IMR-90 (cell line): ENCODE data around the gene ATP11A. TPM values are rescaled to one million over a fixed set of nuclear protein-coding genes. Genes with fewer than 3 reads are reported as not detected.

ENCODE experiments used
- ATAC-seq: fragments of 200-7000 bp; cut with Tn5 transposase; 2 replicates; pipeline ENCODE4 v1.9.1; 2020; ENCODE audit warnings: low read depth, mild to moderate bottlenecking, moderate library complexity
- BruUV-seq: library from RNA; stranded (reverse); fragments of 400-500 nt; replicated peaks from 2 replicates; lab custom pipeline; 2021; lab: Mats Ljungman, UMichigan
- CTCF ChIA-PET: fragments of 300-600 bp; formaldehyde crosslinking; extraction: SDS; loops from one replicate; lab custom pipeline; 2021; ENCODE audit warnings: antibody characterized with exemption; lab: Yijun Ruan, JAX
- POLR2A ChIA-PET: fragments of 300-600 bp; sonication (Branson Sonifier 250); formaldehyde crosslinking; loops from one replicate; lab custom pipeline; 2022; ENCODE audit warnings: antibody characterized with exemption; ENCODE audit not compliant: unreplicated experiment; lab: Charles Lee
- DNase-seq: peaks from one replicate; pipeline ENCODE4 v3.0.0; 2013
- H2AFZ ChIP-seq: replicated peaks from 2 replicates; pipeline ENCODE3; 2013; ENCODE audit warnings: low read length, mild to moderate bottlenecking; ENCODE audit not compliant: poor library complexity
- H2AK5ac ChIP-seq: 2 replicates; pipeline ENCODE4 v1.6.1; 2013; ENCODE audit warnings: low read depth, low read length, inconsistent platforms
- H2AK9ac ChIP-seq: replicated peaks from 2 replicates; pipeline ENCODE3; 2013; ENCODE audit warnings: mild to moderate bottlenecking, low read depth, low read length, moderate library complexity; ENCODE audit not compliant: poor library complexity
- H2BK120ac ChIP-seq: 2 replicates; pipeline ENCODE4 v1.6.1; 2013; ENCODE audit warnings: low read depth, low read length, inconsistent platforms
- H2BK15ac ChIP-seq: 3 replicates; pipeline ENCODE4 v1.6.1; 2013; ENCODE audit warnings: low read depth, low read length, inconsistent platforms
- H2BK20ac ChIP-seq: 2 replicates; pipeline ENCODE4 v1.6.1; 2013; ENCODE audit warnings: low read depth, mild to moderate bottlenecking, inconsistent platforms, low read length, moderate library complexity
- H2BK5ac ChIP-seq: 2 replicates; pipeline ENCODE4 v1.6.1; 2013; ENCODE audit warnings: mild to moderate bottlenecking, low read depth, low read length, inconsistent platforms; ENCODE audit not compliant: poor library complexity, severe bottlenecking
- H3K14ac ChIP-seq: replicated peaks from 2 replicates; pipeline ENCODE4 v1.6.1; 2013; ENCODE audit warnings: low read depth, low read length, inconsistent platforms
- H3K18ac ChIP-seq: 2 replicates; pipeline ENCODE4 v1.6.1; 2013; ENCODE audit warnings: low read depth, low read length, control low read depth
- H3K23ac ChIP-seq: 2 replicates; pipeline ENCODE4 v1.6.1; 2013; ENCODE audit warnings: low read depth, low read length, inconsistent platforms
- H3K27ac ChIP-seq: 2 replicates; pipeline ENCODE4 v1.5.1; 2013; ENCODE audit warnings: mild to moderate bottlenecking, control low read depth, low read length; ENCODE audit not compliant: insufficient read depth
- H3K27me3 ChIP-seq: 2 replicates; pipeline ENCODE4 v1.6.1; 2013; ENCODE audit warnings: low read length; ENCODE audit not compliant: control insufficient read depth, insufficient read depth
- H3K36me3 ChIP-seq: 2 replicates; pipeline ENCODE4 v1.6.1; 2013; ENCODE audit warnings: low read length, mixed read lengths; ENCODE audit not compliant: control insufficient read depth, insufficient read depth
- H3K4ac ChIP-seq: 2 replicates; pipeline ENCODE4 v1.6.1; 2013; ENCODE audit warnings: low read depth, low read length, inconsistent platforms
- H3K4me1 ChIP-seq: 2 replicates; pipeline ENCODE4 v1.6.1; 2013; ENCODE audit warnings: low read length, mixed read lengths; ENCODE audit not compliant: control insufficient read depth, insufficient read depth
- H3K4me2 ChIP-seq: 2 replicates; pipeline ENCODE4 v1.6.1; 2013; ENCODE audit warnings: low read depth, mild to moderate bottlenecking, control low read depth, low read length, moderate library complexity
- H3K4me3 ChIP-seq: 2 replicates; pipeline ENCODE4 v1.5.1; 2013; ENCODE audit warnings: low read depth, mild to moderate bottlenecking, control low read depth, low read length, moderate library complexity; ENCODE audit not compliant: insufficient read depth
- H3K56ac ChIP-seq: 2 replicates; pipeline ENCODE4 v1.6.1; 2013; ENCODE audit warnings: low read length, inconsistent platforms; ENCODE audit not compliant: insufficient read depth; ENCODE audit errors: extremely low read depth
- H3K79me1 ChIP-seq, 2 experiments: 2 replicates each; pipeline ENCODE4 v1.6.1; 2013; ENCODE audit warnings: low read length in 2 of 2, inconsistent platforms in 1 of 2, low read depth in 1 of 2
- H3K9ac ChIP-seq: 2 replicates; pipeline ENCODE4 v1.6.1; 2013; ENCODE audit warnings: low read depth, low read length, control low read depth
- H3K9me1 ChIP-seq: 2 replicates; pipeline ENCODE4 v1.6.1; 2013; ENCODE audit warnings: low read length, inconsistent platforms; ENCODE audit not compliant: insufficient read depth
- H3K9me3 ChIP-seq: 2 replicates; pipeline ENCODE4 v1.6.1; 2013; ENCODE audit warnings: low read length; ENCODE audit not compliant: control insufficient read depth, insufficient read depth
- H4K20me1 ChIP-seq: 2 replicates; pipeline ENCODE4 v1.6.1; 2013; ENCODE audit warnings: low read length, inconsistent platforms; ENCODE audit not compliant: insufficient read depth
- H4K5ac ChIP-seq: 2 replicates; pipeline ENCODE4 v1.6.1; 2013; ENCODE audit warnings: mild to moderate bottlenecking, low read depth, low read length, control low read depth
- H4K8ac ChIP-seq, 2 experiments: 2 replicates each; pipeline ENCODE4 v1.6.1; 2013; ENCODE audit warnings: low read depth in 2 of 2, low read length in 2 of 2, control low read depth in 1 of 2, inconsistent platforms in 1 of 2
- H4K91ac ChIP-seq: 2 replicates; pipeline ENCODE4 v1.6.1; 2013; ENCODE audit warnings: low read depth, low read length, inconsistent platforms; ENCODE audit not compliant: insufficient read depth
- CEBPB ChIP-seq: IDR thresholded peaks from 2 replicates; pipeline ENCODE4 v1.6.1; 2012; ENCODE audit warnings: low read depth, low read length, improper control_type of control experiment
- CHD1 ChIP-seq: IDR thresholded peaks from 2 replicates; pipeline ENCODE4 v1.6.1; 2012; ENCODE audit warnings: low read depth, low read length, improper control_type of control experiment
- CTCF ChIP-seq: conservative IDR thresholded peaks from 2 replicates; pipeline ENCODE4 v1.5.1; 2012; ENCODE audit warnings: mild to moderate bottlenecking, low read depth, low read length, improper control_type of control experiment
- FOS ChIP-seq: fragments of 150-350 bp; IDR thresholded peaks from 2 replicates; pipeline ENCODE4 v1.6.1; 2016; ENCODE audit warnings: low read depth, low read length
- MAFK ChIP-seq: IDR thresholded peaks from 2 replicates; pipeline ENCODE4 v1.6.1; 2012; ENCODE audit warnings: low read depth, low read length, improper control_type of control experiment
- MXI1 ChIP-seq: IDR thresholded peaks from 2 replicates; pipeline ENCODE4 v1.6.1; 2012; ENCODE audit warnings: low read depth, mild to moderate bottlenecking, low read length, moderate library complexity, borderline replicate concordance
- NFE2L2 ChIP-seq: fragments of 150-350 bp; IDR thresholded peaks from 2 replicates; pipeline ENCODE4 v1.6.1; 2016; ENCODE audit warnings: low read depth, mild to moderate bottlenecking, low read length
- POLR2A ChIP-seq: IDR thresholded peaks from 2 replicates; pipeline ENCODE4 v1.6.1; 2012; ENCODE audit warnings: mild to moderate bottlenecking, low read depth, low read length
- RCOR1 ChIP-seq: IDR thresholded peaks from 2 replicates; pipeline ENCODE4 v1.6.1; 2012; ENCODE audit warnings: mild to moderate bottlenecking, low read length, improper control_type of control experiment; ENCODE audit not compliant: insufficient replicate concordance
- RFX5 ChIP-seq: IDR thresholded peaks from 2 replicates; pipeline ENCODE4 v1.8.0; 2012; ENCODE audit warnings: low read depth, mild to moderate bottlenecking, low read length, moderate library complexity
- SMC3 ChIP-seq: fragments of 150-350 bp; IDR thresholded peaks from 2 replicates; pipeline ENCODE4 v1.6.1; 2016; ENCODE audit warnings: low read depth, mild to moderate bottlenecking, antibody characterized with exemption, low read length, moderate library complexity
- WGBS, 2 experiments: methylation state at CpG; one replicate each; pipeline versions ENCODE4 v1.1.5 to v1.1.7; 2013; ENCODE audit warnings: missing lambda C conversion rate in 2 of 2; ENCODE audit not compliant: insufficient read length in 1 of 2; ENCODE audit errors: extremely low coverage in 2 of 2; 5-methylcytosine and 5-hydroxymethylcytosine counted together
- dilution Hi-C: fragments of 300-500 bp; cut with HindIII; formaldehyde crosslinking; loops from one replicate; pipeline ENCODE4 v1.14.3; 2018; ENCODE audit warnings: low sequenced_read_pairs; ENCODE audit not compliant: unreplicated experiment
- in situ Hi-C: fragments of 300-500 bp; cut with MboI; formaldehyde crosslinking; loops from 3 replicates; pipeline ENCODE4 v1.14.3; 2019; ENCODE audit warnings: low sequenced_read_pairs, inconsistent platforms, mixed read lengths
- intact Hi-C: fragments of 100-400 bp; cut with micrococcal nuclease; formaldehyde crosslinking; loops from 2 replicates; pipeline ENCODE4 v1.10.0; 2022
- polyA plus RNA-seq, 3 experiments: library from polyadenylated mRNA; depleted of rRNA; stranded (reverse); fragments of >200 nt; gene quantifications; 2 replicates each; pipeline ENCODE4 v1.2.3, GENCODE V29; 2012; ENCODE audit warnings: low replicate concordance in 1 of 3
- total RNA-seq: library from RNA; depleted of rRNA; stranded (reverse); fragments of >200 nt; gene quantifications from 2 replicates; pipeline ENCODE4 v1.2.3, GENCODE V29; 2012
- TF ChIP-seq, protein P1 (sequence below): fragments of 150-350 bp; IDR thresholded peaks from 2 replicates; pipeline ENCODE4 v1.6.1; 2017; ENCODE audit warnings: mild to moderate bottlenecking, antibody characterized with exemption, low read length, low read depth
- TF ChIP-seq, protein P2 (sequence below): fragments of 150-350 bp; IDR thresholded peaks from 2 replicates; pipeline ENCODE4 v1.6.1; 2016; ENCODE audit warnings: low read depth, mild to moderate bottlenecking, low read length, moderate library complexity, borderline replicate concordance

ATP11A gene
- total and polyA plus RNA-seq, 2 of the 4 experiments (the other 2 are of a cell fraction) = 8.4 to 12.0 TPM

GRCh38 chr13:112648966-112649690, 40.7 kb upstream of the ATP11A start:
- H3K36me3 ChIP-seq = no peaks in the 10 kb centered on the region
- no peak overlapping the region for H2AK9ac ChIP-seq
- H4K5ac ChIP-seq = no peak overlapping the region
- no peak overlapping the region for H2AK5ac ChIP-seq
- H2BK5ac ChIP-seq = no peak overlapping the region
- no peaks in the 10 kb centered on the region for H3K9me1 ChIP-seq
- H3K4ac ChIP-seq = no peak overlapping the region
- WGBS, 2 experiments = 87% methylated on average over 20 of the region's 31 CpGs; no CpG with 5 or more reads in 1 of the 2 experiments
- no peak overlapping the region for H4K8ac ChIP-seq
- in situ Hi-C loops = loop anchor here (10.0 kb wide), 1 partner anchor 226 kb away; no protein-coding TSS in a partner anchor
- peaks cover 33% of the 10 kb centered on the region for H3K27me3 ChIP-seq
- no peak overlapping the region for H3K9ac ChIP-seq
- ATAC-seq (no peak), DNase-seq (no peak)
- no peaks in the 10 kb centered on the region for H3K9me3 ChIP-seq
- TF ChIP-seq POLR2A (no peak), RFX5 (no peak), FOS (no peak), CHD1 (no peak), RCOR1 (no peak), MXI1 (no peak), SMC3 (no peak), CTCF (no peak), NFE2L2 (no peak), CEBPB (no peak), MAFK (no peak)
- TF ChIP-seq, protein P1, sequence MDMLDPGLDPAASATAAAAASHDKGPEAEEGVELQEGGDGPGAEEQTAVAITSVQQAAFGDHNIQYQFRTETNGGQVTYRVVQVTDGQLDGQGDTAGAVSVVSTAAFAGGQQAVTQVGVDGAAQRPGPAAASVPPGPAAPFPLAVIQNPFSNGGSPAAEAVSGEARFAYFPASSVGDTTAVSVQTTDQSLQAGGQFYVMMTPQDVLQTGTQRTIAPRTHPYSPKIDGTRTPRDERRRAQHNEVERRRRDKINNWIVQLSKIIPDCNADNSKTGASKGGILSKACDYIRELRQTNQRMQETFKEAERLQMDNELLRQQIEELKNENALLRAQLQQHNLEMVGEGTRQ = no peak
- TF ChIP-seq, protein P2, sequence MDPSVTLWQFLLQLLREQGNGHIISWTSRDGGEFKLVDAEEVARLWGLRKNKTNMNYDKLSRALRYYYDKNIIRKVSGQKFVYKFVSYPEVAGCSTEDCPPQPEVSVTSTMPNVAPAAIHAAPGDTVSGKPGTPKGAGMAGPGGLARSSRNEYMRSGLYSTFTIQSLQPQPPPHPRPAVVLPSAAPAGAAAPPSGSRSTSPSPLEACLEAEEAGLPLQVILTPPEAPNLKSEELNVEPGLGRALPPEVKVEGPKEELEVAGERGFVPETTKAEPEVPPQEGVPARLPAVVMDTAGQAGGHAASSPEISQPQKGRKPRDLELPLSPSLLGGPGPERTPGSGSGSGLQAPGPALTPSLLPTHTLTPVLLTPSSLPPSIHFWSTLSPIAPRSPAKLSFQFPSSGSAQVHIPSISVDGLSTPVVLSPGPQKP = no peak
- no peak overlapping the region for H2BK120ac ChIP-seq
- H4K91ac ChIP-seq = no peak overlapping the region
- no peaks in the 10 kb centered on the region; the same call in 1 of the 2 replicates for H3K4me1 ChIP-seq
- H3K23ac ChIP-seq = no peak overlapping the region
- no peak overlapping the region for H3K18ac ChIP-seq
- H3K79me1 ChIP-seq = no peaks in the 10 kb centered on the region
- no peak overlapping the region for H2AFZ ChIP-seq
- H3K4me2 ChIP-seq = no peak overlapping the region
- no peak overlapping the region for H3K27ac ChIP-seq
- BruUV-seq = no TSS peak
- intact Hi-C loops = no loop called here
- H2BK15ac ChIP-seq = no peak overlapping the region
- ChIA-PET CTCF (no interaction called here), POLR2A (no interaction called here)
- dilution Hi-C loops = no loop called here
- H4K20me1 ChIP-seq = no peaks in the 10 kb centered on the region
- H3K14ac ChIP-seq = no peak overlapping the region
- H3K56ac ChIP-seq = no peak overlapping the region
- H3K4me3 ChIP-seq = no peak overlapping the region
- no peak overlapping the region for H2BK20ac ChIP-seq
